ENCODE results near the gene HS3ST4. TPM values are rescaled to one million over a fixed set of nuclear protein-coding genes. Genes with fewer than 3 reads are reported as not detected.

The HS3ST4 gene
- total RNA-seq, 2 donors from 2014 or later: not detected

DNA sequence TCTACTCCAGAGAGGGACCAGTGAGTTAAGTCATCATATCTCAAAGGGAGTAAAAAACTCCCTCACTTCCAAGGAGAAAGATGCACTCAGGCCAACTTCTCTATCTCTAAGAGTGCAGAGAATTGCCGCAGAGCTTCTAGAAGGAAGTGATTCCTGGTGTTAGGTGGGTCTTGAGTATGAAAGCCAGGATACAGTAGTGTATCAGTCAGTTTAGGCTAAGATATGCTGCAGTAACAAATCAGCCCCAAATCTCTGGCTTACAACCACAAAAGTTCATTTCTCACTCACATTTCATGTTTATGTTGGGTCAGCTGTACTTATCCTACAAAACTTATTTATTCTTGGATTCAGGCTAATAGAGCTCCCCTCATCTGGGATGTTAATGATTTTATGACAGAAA, 106.3 kb downstream of the HS3ST4 start:
- no peak for DNase-seq (ENCODE audit: low spot score)
- intact Hi-C loops (cut with DNase I): no loop called here

DNA sequence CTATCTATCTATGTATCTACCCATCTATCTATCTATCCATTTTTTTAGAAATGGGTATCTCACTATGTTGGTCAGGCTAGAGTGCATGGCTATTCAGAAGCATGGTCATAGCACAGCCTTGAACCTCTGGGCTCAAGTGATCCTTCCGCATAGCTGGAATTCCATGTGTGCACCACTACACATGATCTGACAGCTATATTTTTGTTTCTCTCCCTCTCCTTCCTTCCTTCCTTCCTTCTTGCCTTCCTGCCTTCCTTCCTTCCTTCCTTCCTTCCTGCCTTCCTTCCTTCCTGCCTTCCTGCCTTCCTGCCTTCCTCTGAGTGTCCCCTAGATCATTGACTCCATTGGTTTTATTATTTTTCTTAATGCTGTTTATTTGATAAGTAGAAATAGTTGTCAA, 108.1 kb downstream of the HS3ST4 start:
- intact Hi-C loops (cut with DNase I): no loop called here
- DNase-seq (ENCODE audit: low spot score): no peak

DNA sequence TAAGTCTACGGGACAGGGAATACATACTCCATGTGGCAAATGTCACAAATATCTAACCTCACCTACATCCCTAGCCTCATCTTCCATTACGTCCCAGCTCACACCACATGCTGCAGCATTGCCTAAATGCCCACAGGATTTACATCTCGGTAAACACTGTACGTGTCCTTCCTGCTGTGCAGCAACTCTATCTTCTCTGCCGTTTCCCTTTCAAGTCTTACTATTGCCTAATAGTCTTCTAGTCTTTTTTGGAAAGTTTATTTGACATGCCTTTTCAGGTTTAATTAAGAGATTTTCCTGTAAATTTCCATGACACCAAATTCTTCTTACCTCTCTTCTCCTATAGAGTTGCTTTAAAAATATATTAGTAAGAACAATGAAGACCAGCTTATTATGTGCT, 120.5 kb downstream of the HS3ST4 start:
- DNase-seq (ENCODE audit: low spot score): no peak
- intact Hi-C loops (cut with DNase I): no loop called here

DNA sequence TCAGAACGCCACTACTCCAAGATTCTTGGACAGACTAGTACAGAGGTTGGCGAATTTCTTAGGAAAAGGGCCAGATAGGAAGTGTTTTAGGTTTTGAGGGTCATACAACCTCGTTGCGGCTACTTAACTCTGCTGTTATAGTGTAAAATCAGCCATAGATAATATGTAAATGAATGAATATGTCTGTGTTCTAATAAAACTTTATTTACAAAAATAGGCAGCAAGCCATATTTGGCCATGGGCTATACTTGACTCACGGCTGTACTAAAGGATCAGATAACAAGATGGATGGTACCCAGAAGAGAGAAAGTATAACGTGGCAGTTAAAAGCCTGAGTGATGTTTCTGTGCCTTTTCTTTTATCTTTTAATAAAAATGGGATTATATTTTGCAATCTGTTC, 125.5 kb downstream of the HS3ST4 start:
- no peak for DNase-seq (ENCODE audit: low spot score)
- intact Hi-C loops (cut with DNase I): no loop called here

DNA sequence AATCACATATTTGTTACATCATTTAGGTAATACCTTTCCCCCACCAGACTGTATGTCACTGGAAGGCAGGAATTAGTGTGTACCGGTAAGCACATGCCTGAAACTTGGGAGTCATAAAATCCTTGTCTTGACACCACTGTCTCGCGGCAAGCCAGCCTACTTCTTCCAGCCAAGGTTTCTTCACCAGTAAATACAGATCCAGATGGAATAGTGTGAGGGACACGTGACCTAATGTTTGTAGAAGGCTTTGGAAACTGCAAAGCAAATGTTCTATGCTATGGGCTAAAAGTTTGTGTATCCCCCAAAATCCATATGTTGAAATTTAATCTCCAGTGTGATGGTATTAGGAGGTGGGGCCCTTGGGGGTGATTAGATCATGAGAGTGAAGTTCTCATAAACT, 126.1 kb downstream of the HS3ST4 start:
- intact Hi-C loops (cut with DNase I): no loop called here
- DNase-seq (ENCODE audit: low spot score): no peak

DNA sequence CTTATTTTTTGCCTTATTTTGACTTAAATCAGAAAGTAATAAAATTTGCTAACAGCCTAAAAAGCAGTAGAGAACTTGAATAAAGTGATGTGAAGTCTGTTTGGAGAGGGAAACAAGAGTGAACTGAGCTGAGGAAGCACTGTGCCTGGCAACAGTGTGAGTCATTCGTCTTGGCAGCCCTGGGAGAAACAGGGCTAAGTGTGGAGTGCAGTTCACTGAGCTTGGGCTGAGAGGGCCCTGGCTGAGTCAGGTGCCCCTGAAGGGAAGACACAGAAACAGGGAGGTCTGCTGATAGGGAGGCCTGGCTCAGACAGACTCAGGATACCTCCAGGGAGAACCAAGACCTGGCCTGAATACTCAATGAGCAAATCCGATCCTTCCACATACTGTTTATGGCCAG, 132.1 kb downstream of the HS3ST4 start:
- DNase-seq (ENCODE audit: low spot score): no peak
- intact Hi-C loops (cut with DNase I): no loop called here

DNA sequence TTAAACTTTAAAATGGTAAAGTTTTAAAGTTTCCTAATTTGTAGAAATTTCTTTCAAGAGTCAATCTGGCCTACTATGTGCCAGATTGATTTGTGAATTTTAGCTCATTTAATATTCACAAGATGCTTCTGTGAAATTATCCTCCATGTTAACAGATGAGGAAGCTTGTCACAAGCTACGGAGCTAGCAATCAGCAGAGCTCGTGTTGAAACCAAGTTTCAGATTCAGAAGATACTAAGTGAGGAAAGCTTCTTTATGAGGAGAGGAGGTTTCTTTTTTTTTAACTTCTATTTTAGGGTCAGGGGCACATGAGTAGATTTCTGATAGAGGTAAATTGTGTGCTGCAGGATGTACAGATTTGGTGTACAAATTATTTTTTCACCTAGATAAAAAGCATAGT, 135.9 kb downstream of the HS3ST4 start:
- intact Hi-C loops (cut with DNase I): no loop called here
- DNase-seq (ENCODE audit: low spot score): no peak

DNA sequence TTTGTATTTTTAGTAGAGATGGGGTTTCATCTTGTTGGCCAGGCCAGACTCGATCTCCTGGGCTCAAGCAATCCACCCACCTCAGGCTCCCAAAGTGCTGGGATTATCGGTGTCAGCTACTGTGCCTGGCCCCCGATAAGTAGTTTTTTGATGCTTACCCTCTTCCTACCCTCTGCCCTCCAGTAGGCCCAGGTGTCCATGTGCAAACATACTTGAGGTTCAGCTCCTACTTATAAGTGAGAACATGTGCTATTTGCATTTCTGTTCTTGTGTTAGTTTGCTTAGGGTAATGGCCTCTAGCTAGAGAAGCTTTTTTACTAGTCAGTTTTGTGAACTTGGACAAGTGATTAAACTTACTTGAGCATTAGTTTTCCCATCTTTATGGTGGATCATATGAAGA, 136.8 kb downstream of the HS3ST4 start:
- intact Hi-C loops (cut with DNase I): no loop called here
- no peak for DNase-seq (ENCODE audit: low spot score)

DNA sequence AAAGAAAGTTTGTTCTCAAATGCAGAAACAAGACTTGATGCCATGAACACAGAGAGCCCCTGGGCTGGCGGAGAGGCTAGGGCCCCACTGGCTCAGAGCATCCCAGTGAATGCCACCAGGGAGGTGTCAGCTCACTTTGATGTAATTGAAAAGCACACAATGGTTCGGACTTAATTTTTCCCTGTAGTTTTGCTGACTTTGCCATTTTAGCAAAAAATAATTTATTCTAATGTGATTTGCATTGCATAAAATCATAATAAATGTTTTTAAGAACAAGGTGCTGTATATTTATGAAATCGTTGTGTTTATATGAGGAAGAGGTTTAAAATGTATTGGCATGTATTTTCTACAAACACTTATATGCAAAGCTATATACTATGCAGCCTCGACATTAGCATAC, 140.5 kb downstream of the HS3ST4 start:
- intact Hi-C loops (cut with DNase I): loop anchor here in 1 of 2 donors (10.0 kb wide), 1 partner anchor 1273 kb away; no protein-coding TSS in a partner anchor

DNA sequence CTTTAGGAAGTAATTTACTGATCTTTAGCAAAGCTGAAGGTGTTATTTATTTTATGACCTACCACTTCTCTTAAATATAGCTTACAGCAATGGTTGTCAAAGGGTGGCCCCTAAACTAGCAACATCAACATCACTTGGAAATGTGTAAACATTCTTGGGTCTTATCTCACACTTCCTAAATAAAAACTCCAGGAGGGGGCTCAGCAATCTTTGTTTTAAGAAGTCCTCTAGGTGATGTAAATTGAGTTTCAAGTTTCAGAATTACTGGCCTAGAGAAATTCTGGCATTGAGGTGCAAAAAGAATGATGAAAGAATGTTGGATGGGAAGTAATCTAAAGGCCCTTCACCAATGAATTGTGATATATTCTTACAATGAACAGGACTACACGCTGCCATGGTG, 142.3 kb downstream of the HS3ST4 start:
- intact Hi-C loops (cut with DNase I): loop anchor here in 1 of 2 donors (10.0 kb wide), 1 partner anchor 1271 kb away; no protein-coding TSS in a partner anchor
- no peak for DNase-seq (ENCODE audit: low spot score)

More for the DNA sequence above, 140.5 kb downstream of the HS3ST4 start:
- DNase-seq (ENCODE audit: low spot score): no peak

DNA sequence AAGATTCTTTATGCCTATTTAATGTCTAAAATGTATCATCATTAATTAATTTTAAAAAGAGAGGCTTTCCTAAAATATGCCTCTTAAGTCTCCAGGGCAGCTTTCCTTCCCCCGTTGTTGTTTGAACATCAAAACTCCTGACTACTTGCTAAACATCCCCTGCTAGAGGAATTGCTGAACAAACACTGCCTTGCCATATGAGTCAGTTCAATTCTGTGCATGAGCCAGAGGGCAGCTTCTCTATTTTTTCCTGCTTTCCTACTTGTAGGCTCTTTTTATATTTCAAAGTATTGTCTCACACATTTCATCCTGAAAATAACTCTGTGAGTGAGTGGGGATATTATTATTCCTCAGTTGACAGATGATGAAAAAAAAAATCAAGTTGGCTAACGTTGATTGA, 143.4 kb downstream of the HS3ST4 start:
- DNase-seq (ENCODE audit: low spot score): no peak
- intact Hi-C loops (cut with DNase I): loop anchor here in 1 of 2 donors (10.0 kb wide), 1 partner anchor 1270 kb away; no protein-coding TSS in a partner anchor

DNA sequence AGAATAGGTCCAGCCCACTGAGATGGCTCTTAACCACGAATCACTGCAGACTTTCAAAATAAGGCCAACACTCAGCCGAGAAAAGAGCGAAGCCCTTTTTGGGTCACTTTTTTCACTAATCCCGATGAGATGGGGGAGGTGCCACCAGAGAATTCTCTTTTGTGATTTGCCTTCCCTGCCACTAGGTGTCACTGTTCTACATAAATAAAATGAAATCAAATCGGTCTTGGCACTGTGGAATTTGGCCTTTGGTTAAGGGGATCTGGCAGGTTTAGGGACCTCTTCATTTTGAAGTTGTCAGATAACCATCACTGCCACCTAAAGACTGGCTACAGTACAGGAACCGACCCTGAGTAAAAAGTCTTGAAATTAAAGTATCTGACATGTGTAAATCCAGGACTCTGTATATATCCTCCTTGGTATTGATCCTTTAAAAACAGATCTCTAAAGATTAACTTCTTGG, 147.0 kb downstream of the HS3ST4 start:
- intact Hi-C loops (cut with DNase I): loop anchor here in 1 of 2 donors (10.0 kb wide), 1 partner anchor 1266 kb away; no protein-coding TSS in a partner anchor
- no peak for DNase-seq (ENCODE audit: low spot score)

DNA sequence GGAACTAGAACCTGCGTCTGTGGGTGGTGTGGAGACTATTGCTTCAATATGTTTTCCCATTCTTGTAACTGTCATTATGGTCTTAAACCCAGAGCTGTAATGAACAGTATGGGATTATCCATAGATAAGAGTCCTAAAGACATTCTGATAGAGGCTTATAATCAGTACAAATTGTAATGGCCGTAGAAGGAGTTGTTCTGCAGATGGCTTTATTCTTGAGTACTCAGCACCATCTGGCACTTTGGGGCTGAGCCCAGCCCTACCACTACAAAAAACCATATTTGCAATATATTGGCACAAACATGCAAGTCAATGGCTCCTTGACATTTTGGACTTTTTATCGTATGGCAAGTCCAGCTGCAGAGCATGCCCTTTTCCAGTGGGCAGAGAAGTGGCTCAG, 150.0 kb downstream of the HS3ST4 start:
- DNase-seq (ENCODE audit: low spot score): no peak
- intact Hi-C loops (cut with DNase I): no loop called here

DNA sequence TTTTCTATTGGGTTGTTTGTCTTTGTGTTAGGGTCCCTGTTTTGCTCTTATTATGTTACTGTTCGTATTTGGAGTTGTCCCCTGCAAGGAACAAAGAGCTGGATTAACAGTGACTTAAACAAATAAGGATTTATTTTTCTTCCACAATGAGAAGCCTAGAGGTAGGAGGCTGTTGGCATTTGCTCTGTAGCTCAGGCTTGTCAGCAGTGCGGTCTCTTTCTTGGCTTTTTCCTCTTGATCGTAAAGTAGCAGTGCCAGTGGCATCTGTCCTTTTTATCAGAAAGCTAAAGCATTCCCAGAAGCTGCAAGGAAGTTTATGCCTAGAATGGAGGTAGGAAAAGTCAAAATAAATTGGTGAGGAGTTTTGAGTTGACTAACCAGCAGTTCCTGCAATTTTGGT, 154.1 kb downstream of the HS3ST4 start:
- no peak for DNase-seq (ENCODE audit: low spot score)
- intact Hi-C loops (cut with DNase I): no loop called here

DNA sequence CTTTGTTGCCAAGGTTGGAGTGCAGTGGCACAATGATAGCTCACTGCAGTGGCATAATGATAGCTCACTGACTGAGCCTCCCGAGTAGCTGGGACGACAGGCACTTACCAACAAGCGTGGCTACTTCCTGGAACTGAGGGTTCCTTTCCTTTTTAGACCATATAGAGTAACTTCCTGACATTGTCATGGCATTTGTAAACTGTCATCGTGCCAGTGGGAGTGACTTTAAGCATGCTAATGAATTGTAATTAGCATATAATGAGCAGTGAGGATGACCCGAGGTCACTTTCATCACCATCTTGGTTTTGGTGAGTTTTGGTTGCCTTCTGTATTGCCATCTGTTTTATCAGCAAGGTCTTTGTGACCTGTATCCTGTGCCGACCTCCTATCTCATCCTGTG, 162.4 kb downstream of the HS3ST4 start:
- DNase-seq (ENCODE audit: low spot score): no peak
- intact Hi-C loops (cut with DNase I): no loop called here

DNA sequence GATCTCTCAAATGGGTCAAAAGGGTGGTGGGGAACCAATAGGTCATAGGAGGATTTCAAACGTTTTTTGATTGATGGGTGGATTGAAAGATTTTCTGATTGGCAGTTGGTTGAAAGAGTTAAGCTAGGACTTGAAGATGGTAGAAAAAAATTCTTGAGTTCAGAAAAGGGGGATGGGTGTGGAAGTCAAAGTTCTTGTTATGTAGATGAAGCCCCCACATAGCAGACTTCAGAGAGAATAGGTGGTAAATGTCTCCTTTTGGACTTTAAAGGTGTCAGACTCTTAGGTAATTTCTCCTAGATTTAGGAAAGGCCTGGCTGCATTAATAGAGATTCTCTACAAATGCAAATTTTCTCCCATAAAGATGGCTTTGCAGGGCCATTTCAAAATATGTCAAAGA, 163.3 kb downstream of the HS3ST4 start:
- no peak for DNase-seq (ENCODE audit: low spot score)
- intact Hi-C loops (cut with DNase I): no loop called here

DNA sequence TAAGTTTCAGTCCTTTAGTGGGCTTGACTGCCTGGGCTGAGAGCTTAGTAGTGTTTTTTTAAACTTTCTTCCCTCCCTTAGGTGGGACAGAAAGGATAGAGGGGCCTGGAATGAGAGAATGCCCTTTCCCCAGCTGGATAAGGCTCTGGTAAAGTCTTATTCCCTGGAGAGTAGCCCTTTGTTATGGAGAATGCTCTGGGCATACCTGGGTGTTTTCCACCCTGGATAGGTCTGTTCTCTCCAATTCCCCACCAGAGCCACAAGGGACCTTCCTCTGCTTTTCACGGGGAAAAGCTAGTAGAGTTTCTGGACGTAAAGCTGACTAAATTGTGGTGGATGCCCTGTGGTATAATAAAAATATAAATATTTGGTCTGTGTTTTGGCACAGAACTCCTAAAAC, 164.1 kb downstream of the HS3ST4 start:
- no peak for DNase-seq (ENCODE audit: low spot score)
- intact Hi-C loops (cut with DNase I): no loop called here

DNA sequence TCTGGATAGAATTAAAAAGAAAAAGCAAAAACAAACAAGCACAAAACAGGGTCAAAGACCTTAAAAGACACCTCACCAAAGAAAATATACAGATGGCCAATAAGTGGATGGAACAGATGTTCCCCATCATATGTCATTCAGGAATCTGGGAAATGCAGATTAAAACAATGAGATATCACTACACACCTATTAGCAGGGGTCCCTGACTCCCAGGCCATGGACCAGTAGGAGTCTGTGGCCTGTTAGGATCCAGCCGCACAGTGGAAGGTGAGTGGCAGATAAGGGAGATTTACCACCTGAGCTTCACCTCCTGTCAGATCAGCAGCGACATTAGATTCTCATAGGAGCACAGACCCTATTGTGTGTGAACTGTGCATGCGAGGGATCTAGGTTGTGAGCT, 167.9 kb downstream of the HS3ST4 start:
- intact Hi-C loops (cut with DNase I): no loop called here
- no peak for DNase-seq (ENCODE audit: low spot score)

DNA sequence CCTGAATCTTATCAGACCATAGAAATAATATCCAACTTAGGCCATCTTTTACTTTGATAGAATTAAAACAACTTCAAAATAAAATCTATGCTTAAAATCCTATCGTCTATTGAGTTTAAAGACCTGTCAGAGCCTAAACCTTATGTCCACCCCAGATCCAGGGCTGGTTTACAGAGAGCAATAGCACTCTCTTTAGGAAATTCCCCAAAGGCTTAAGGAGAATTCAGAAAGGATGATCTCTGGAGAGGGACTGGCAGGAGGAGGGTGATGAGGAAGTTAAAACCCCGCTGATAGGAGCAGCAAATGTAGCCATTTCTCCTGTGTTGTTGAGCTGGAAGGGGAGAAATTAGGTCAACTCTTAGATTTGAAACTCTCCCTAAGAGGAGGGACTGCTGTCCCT, 175.3 kb downstream of the HS3ST4 start:
- no peak for DNase-seq (ENCODE audit: low spot score)

DNA sequence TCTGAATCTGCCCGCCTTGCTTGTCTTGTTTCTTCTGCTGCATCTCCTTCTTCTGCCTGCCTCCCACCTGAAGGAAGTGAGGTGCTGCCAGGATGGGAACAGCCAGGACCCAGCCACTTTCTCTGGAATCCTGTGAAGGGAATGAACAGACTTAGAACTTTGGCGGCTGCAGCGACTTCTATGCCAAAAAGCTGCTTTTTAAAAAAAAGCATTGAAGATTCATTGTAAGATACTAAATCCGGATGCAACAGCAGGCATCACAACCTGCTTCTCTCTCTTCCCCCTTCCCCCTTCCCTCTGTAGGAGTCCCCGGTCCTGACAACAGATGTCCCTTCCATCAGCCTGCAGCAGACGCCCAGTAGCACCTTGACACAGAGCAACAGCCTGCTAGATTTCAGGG, 176.3 kb downstream of the HS3ST4 start:
- intact Hi-C loops (cut with DNase I): no loop called here

More for the DNA sequence above, 175.3 kb downstream of the HS3ST4 start:
- intact Hi-C loops (cut with DNase I): no loop called here

DNA sequence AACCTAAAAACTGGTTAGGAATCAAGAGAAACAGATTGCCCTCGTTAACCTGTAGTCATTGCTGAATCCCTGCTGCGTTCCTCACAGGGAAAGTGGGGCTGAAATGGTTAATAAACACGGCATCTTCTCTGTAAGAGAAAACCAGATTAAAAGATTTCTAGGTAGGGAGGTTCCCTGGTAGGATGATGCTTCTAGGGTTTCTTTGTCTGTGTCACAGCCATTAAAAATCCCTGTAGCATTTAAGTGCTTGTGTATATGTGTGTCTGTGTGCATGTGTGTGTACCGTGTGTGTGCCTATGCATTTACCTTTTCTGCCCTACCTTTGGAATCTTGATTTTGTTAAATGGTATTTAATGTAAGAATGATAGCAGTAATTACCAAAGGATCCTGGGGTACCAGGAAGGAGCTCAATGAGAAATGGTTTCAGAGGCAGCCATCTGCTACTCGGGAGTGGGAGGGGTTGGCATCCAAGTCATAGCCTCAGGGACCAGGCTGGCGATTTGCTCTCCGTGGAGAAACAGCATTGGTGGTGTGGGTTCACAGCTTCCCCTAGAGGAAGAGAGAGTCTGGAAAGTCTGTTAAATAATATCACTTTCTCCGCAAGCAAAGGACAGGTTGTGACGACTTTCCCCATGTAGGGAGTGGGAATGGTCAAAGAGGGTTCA, 177.1 kb downstream of the HS3ST4 start:
- intact Hi-C loops (cut with DNase I): no loop called here

More for the DNA sequence above, 176.3 kb downstream of the HS3ST4 start:
- no peak for DNase-seq (ENCODE audit: low spot score)

More for the DNA sequence above, 177.1 kb downstream of the HS3ST4 start:
- DNase-seq (ENCODE audit: low spot score): no peak

Measured in posterior vena cava (tissue), 2 donors.